ENCODE data around the gene ARHGEF17.

Gene ARHGEF17

GRCh38 chr11:73384531-73384871 is 76.4 kb downstream of the ARHGEF17 start:
- no peak for TF ChIP-seq FOXA1 (IDR thresholded peaks at IDR 0.05)
- no peak for TF ChIP-seq PKNOX1 (IDR thresholded peaks at IDR 0.05)
- TF ChIP-seq ZNF384 (IDR thresholded peaks at IDR 0.05) = no peak
- no peak for TF ChIP-seq NFRKB (IDR thresholded peaks at IDR 0.05)
- TF ChIP-seq TARDBP (IDR thresholded peaks at IDR 0.05) = no peak
- TF ChIP-seq FOXK2 (IDR thresholded peaks at IDR 0.05) = no peak
- TF ChIP-seq SP1 (IDR thresholded peaks at IDR 0.05) = no peak
- TF ChIP-seq ARNT (IDR thresholded peaks at IDR 0.05) = no peak
- TF ChIP-seq SUZ12 (IDR thresholded peaks at IDR 0.05) = no peak
- no peak for TF ChIP-seq FOXM1 (IDR thresholded peaks at IDR 0.05; ENCODE audit: borderline replicate concordance)
- no peak for TF ChIP-seq CTBP1 (IDR thresholded peaks at IDR 0.05; ENCODE audit: borderline replicate concordance)
- TF ChIP-seq LEF1 (IDR thresholded peaks at IDR 0.05; ENCODE audit: borderline replicate concordance) = no peak
- no peak for TF ChIP-seq ELF4 (IDR thresholded peaks at IDR 0.05)
- TF ChIP-seq L3MBTL2 (conservative IDR thresholded peaks at IDR 0.05) = no peak
- no peak for TF ChIP-seq BHLHE40 (IDR thresholded peaks at IDR 0.05; ENCODE audit: borderline replicate concordance)
- no peak for TF ChIP-seq HDGF (IDR thresholded peaks at IDR 0.05; ENCODE audit: borderline replicate concordance)
- DNase-seq (ENCODE audit: extremely low spot score) = no peak
- ChIA-PET POLR2A (no interaction called here), CTCF (interaction anchor here (1.3 to 2.7 kb wide), 3 partner anchors 9 to 34 kb away, joined by 5 to 14 read pairs (median 7); no protein-coding TSS in a partner anchor)

- DNase-seq (ENCODE audit: extremely low spot score) = no peak
- CTCF ChIA-PET = interaction anchor here (0.6 to 2.7 kb wide), 4 partner anchors 8 to 276 kb away, joined by 3 to 14 read pairs (median 6); no protein-coding TSS in a partner anchor
- no peak for TF ChIP-seq TARDBP (IDR thresholded peaks at IDR 0.05)
- no peak for TF ChIP-seq SP1 (IDR thresholded peaks at IDR 0.05)
- TF ChIP-seq FOXM1 (IDR thresholded peaks at IDR 0.05; ENCODE audit: borderline replicate concordance) = no peak
- no peak for TF ChIP-seq L3MBTL2 (conservative IDR thresholded peaks at IDR 0.05)
- TF ChIP-seq NFRKB (IDR thresholded peaks at IDR 0.05) = no peak
- TF ChIP-seq CTBP1 (IDR thresholded peaks at IDR 0.05; ENCODE audit: borderline replicate concordance) = no peak
- TF ChIP-seq SUZ12 (IDR thresholded peaks at IDR 0.05) = no peak
- no peak for TF ChIP-seq ARNT (IDR thresholded peaks at IDR 0.05)
- no peak for TF ChIP-seq ELF4 (IDR thresholded peaks at IDR 0.05)
- TF ChIP-seq HDGF (IDR thresholded peaks at IDR 0.05; ENCODE audit: borderline replicate concordance) = no peak
- TF ChIP-seq FOXK2 (IDR thresholded peaks at IDR 0.05) = no peak
- TF ChIP-seq ZNF384 (IDR thresholded peaks at IDR 0.05) = no peak
- TF ChIP-seq PKNOX1 (IDR thresholded peaks at IDR 0.05) = no peak
- no peak for TF ChIP-seq LEF1 (IDR thresholded peaks at IDR 0.05; ENCODE audit: borderline replicate concordance)
- no peak for TF ChIP-seq FOXA1 (IDR thresholded peaks at IDR 0.05)
- POLR2A ChIA-PET = no interaction called here
These were observed 77.0 kb downstream of the ARHGEF17 start for GRCh38 chr11:73384872-73385689.

- ChIA-PET CTCF (interaction anchor here (2.1 to 2.7 kb wide), 2 partner anchors 7 to 35 kb away, joined by 7 to 14 read pairs; no protein-coding TSS in a partner anchor), POLR2A (no interaction called here)
- no peak for DNase-seq (ENCODE audit: extremely low spot score)
- TF ChIP-seq NFRKB (IDR thresholded peaks at IDR 0.05) = no peak
- TF ChIP-seq L3MBTL2 (conservative IDR thresholded peaks at IDR 0.05) = no peak
- TF ChIP-seq LEF1 (IDR thresholded peaks at IDR 0.05; ENCODE audit: borderline replicate concordance) = no peak
These were observed 77.9 kb downstream of the ARHGEF17 start for GRCh38 chr11:73386016-73386415.

GRCh38 chr11:73386546-73386945 is 78.5 kb downstream of the ARHGEF17 start:
- TF ChIP-seq LEF1 (IDR thresholded peaks at IDR 0.05; ENCODE audit: borderline replicate concordance) (no peak), ELF4 (IDR thresholded peaks at IDR 0.05) (no peak), SUZ12 (IDR thresholded peaks at IDR 0.05) (no peak), TARDBP (IDR thresholded peaks at IDR 0.05) (no peak), FOXK2 (IDR thresholded peaks at IDR 0.05) (no peak), BHLHE40 (IDR thresholded peaks at IDR 0.05; ENCODE audit: borderline replicate concordance) (no peak), SP1 (IDR thresholded peaks at IDR 0.05) (no peak), ZNF384 (IDR thresholded peaks at IDR 0.05) (no peak), CTBP1 (IDR thresholded peaks at IDR 0.05; ENCODE audit: borderline replicate concordance) (no peak), HDGF (IDR thresholded peaks at IDR 0.05; ENCODE audit: borderline replicate concordance) (no peak)
- CTCF ChIA-PET = interaction anchor here (2.1 kb wide), 1 partner anchor 36 kb away, joined by 7 read pairs; no protein-coding TSS in a partner anchor
- POLR2A ChIA-PET = no interaction called here
- no peak for DNase-seq (ENCODE audit: extremely low spot score)

DNA sequence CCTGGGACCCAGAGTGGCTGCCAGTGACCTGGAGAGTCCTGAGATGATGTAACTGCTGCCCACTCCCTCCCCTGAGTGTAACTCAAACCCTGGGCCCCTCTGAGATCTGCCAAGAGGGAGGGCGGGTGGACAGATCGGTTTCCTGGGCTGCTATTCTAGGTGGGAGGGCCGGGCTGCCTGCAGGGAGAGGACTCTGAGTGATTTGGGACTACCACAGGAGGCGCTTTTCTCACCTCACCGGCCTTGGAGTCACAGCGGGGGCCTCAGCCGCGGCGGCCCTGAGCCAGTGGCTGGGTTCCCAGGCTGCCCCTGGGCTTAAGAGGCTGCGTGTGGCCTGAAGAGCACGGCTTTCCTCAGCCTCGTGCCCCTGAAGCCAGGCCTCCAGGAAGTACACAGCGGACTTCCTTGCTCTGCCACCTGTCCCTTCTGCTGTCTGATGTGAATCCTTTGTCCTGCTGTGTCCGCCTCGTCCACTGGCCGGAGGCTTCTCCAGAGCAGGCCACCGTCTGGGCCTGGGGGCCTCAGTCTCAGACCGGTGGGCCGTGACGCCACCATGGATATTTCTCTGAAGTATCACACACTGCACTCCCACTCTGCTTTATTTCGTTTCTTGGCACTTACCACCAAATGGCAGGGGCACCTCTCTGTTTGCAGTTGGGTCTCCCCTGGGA is 79.7 kb downstream of the ARHGEF17 start:
- CTCF ChIA-PET = interaction anchor here (1.0 kb wide), 1 partner anchor 36 kb away, joined by 3 read pairs; no protein-coding TSS in a partner anchor
- POLR2A ChIA-PET = no interaction called here
- peak; percentile 38 for TF ChIP-seq L3MBTL2 (conservative IDR thresholded peaks at IDR 0.05)
- no peak for TF ChIP-seq FOXA1 (IDR thresholded peaks at IDR 0.05)
- DNase-seq (ENCODE audit: extremely low spot score) = peak; percentile 55

DNA sequence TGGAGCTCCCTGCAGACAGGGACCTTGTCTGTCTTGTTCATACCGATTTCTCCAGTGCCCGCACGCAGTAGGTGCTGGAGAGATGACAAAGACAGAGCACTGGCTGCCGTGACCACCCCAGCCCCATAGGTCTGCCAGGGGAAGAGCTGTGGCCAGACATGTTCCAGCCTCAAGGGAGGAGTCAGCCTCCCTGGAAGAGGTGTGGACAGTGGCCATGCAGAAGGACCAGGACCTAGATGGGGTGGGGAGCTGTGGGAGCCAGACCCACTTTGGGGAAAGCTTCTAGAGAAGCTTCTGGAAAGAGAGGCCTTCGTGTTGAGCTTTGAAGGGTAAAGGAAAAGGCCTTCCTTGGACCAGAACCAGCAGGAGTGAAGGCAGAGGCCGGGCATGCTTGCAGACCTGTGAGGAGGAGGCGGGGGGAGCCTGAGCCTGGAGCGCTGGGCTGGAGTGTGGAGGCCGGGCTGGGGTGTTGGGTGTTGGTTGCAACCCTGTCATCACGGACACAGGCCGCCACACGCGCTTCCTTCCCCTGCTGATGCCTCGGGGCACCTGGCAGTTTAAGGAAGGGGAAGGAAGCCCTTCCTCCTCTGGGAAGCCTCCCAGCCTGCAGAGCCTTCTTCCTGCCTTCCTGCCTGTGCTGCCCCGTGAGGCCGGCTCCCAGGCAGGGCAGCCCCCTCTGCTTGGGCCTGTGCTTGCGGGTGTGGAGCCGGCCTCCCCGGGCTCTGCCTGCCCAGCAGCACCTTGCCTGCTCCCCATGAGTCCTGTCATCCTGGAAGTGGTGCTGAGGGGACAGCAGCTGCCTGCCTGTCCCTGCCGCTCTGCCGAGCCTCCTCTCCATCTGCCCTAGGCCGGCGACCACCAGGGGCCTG is 80.4 kb downstream of the ARHGEF17 start:
- TF ChIP-seq SP1 (IDR thresholded peaks at IDR 0.05) (no peak), SUZ12 (IDR thresholded peaks at IDR 0.05) (no peak), ZNF384 (IDR thresholded peaks at IDR 0.05) (no peak)
- CTCF ChIA-PET = interaction anchor here (1.0 kb wide), 1 partner anchor 37 kb away, joined by 3 read pairs; no protein-coding TSS in a partner anchor
- no peak for DNase-seq (ENCODE audit: extremely low spot score)
- POLR2A ChIA-PET = interaction anchor here (1.0 kb wide), 1 partner anchor 9 kb away, joined by 4 read pairs; no protein-coding TSS in a partner anchor
